GM23248 (cell line): ENCODE data around the gene THNSL1.
"Not testable (repeated sequence)": the region's sequence is repeated elsewhere in the genome, so short reads cannot be mapped to it uniquely, and the experiment has no call there.

Source experiments
- EZH2 ChIP-seq: fragments of 200-600 bp; sonication (generic); IDR thresholded peaks from 2 replicates; pipeline ENCODE4 v1.6.1; 2018; ENCODE audit warnings: antibody characterized with exemption, mild to moderate bottlenecking; ENCODE audit not compliant: insufficient read depth, poor library complexity, severe bottlenecking
- EZH2phosphoT487 ChIP-seq: fragments of 200-600 bp; sonication (generic); IDR thresholded peaks from 2 replicates; pipeline ENCODE4 v1.6.1; 2018; ENCODE audit warnings: antibody characterized with exemption, moderate library complexity, mild to moderate bottlenecking, low read depth; ENCODE audit not compliant: insufficient read depth

DNA sequence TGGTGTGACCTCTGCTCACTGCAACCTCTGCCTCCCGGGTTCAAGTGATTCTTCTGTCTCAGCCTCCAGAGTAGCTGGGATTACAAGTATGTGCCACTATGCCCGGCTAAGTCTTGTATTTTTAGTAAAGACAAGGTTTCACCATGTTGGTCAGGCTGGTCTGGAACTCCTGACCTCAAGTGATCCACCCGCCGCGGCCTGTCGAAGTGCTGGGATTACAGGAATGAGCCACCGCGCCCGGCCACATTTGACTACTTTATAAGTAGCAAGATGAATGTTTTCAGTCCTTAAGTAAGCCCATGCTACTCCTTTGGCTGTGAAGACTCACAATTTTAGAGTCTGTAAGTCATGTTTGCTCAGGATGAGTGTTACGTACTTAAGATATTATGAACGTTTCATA is 47.5 kb upstream of the THNSL1 start:
- not testable (repeated sequence) for TF ChIP-seq EZH2phosphoT487, EZH2
